Astrocyte (in vitro differentiated cells and primary cell): ENCODE results near the gene CDKAL1. TPM values are rescaled to one million over a fixed set of nuclear protein-coding genes. Genes with fewer than 3 reads are reported as not detected.
"Not testable (repeated sequence)": the region's sequence is repeated elsewhere in the genome, so short reads cannot be mapped to it uniquely, and the experiment has no call there.

Experiments used
- DNase-seq: peaks from one replicate; pipeline ENCODE4 v3.0.0-alpha.2; 2010; ENCODE audit warnings: low read depth
- FAIRE-seq: peaks from 2 replicates; lab custom pipeline; 2011; peaks lifted over from hg19 to GRCh38; lab: Jason Lieb, UNC
- H2AFZ ChIP-seq: 2 replicates; pipeline ENCODE4 v1.6.0; 2012; ENCODE audit warnings: low read depth, low read length, inconsistent platforms
- H3K27ac ChIP-seq: 2 replicates; pipeline ENCODE4 v1.5.1; 2011; ENCODE audit warnings: low read depth, low read length, inconsistent platforms
- H3K27me3 ChIP-seq: 2 replicates; pipeline ENCODE4 v1.6.0; 2011; ENCODE audit warnings: low read length, inconsistent platforms; ENCODE audit not compliant: insufficient read depth
- H3K36me3 ChIP-seq: 2 replicates; pipeline ENCODE4 v1.5.1; 2011; ENCODE audit warnings: low read length, inconsistent platforms; ENCODE audit not compliant: insufficient read depth
- H3K4me1 ChIP-seq: 2 replicates; pipeline ENCODE4 v1.5.1; 2011; ENCODE audit warnings: low read length, inconsistent platforms; ENCODE audit not compliant: insufficient read depth
- H3K4me2 ChIP-seq: 2 replicates; pipeline ENCODE4 v1.6.0; 2012; ENCODE audit warnings: low read length, inconsistent platforms
- H3K4me3 ChIP-seq: 2 replicates; pipeline ENCODE4 v1.5.1; 2011; ENCODE audit warnings: low read depth, mild to moderate bottlenecking, low read length, inconsistent platforms; ENCODE audit not compliant: insufficient read depth
- H3K79me2 ChIP-seq: 2 replicates; pipeline ENCODE4 v1.6.0; 2012; ENCODE audit warnings: mild to moderate bottlenecking, low read length, inconsistent platforms; ENCODE audit not compliant: insufficient read depth
- H3K9ac ChIP-seq: 2 replicates; pipeline ENCODE4 v1.6.0; 2012; ENCODE audit warnings: mild to moderate bottlenecking, low read length, inconsistent platforms
- H3K9me3 ChIP-seq: 2 replicates; pipeline ENCODE4 v1.5.1; 2012; ENCODE audit warnings: low read depth, mild to moderate bottlenecking, low read length, inconsistent platforms; ENCODE audit not compliant: insufficient read depth
- H4K20me1 ChIP-seq: 2 replicates; pipeline ENCODE4 v1.6.0; 2012; ENCODE audit warnings: low read length, inconsistent platforms; ENCODE audit not compliant: insufficient read depth
- H3K27ac Mint-ChIP-seq: one replicate; pipeline ENCODE4 v1.8.0; 2021; ENCODE audit warnings: mild to moderate bottlenecking, mixed read lengths; ENCODE audit not compliant: unreplicated experiment
- H3K27me3 Mint-ChIP-seq: one replicate; pipeline ENCODE4 v1.8.0; 2021; ENCODE audit warnings: low read depth, mixed read lengths; ENCODE audit not compliant: unreplicated experiment
- H3K36me3 Mint-ChIP-seq: one replicate; pipeline ENCODE4 v1.8.0; 2021; ENCODE audit warnings: low read depth, mixed read lengths; ENCODE audit not compliant: unreplicated experiment
- H3K4me1 Mint-ChIP-seq: one replicate; pipeline ENCODE4 v1.8.0; 2021; ENCODE audit warnings: low read depth, mixed read lengths; ENCODE audit not compliant: unreplicated experiment
- H3K4me3 Mint-ChIP-seq: one replicate; pipeline ENCODE4 v1.8.0; 2021; ENCODE audit warnings: mild to moderate bottlenecking, moderate library complexity, mixed read lengths; ENCODE audit not compliant: unreplicated experiment
- H3K9me3 Mint-ChIP-seq: one replicate; pipeline ENCODE4 v1.8.0; 2021; ENCODE audit warnings: mild to moderate bottlenecking, mixed read lengths; ENCODE audit not compliant: unreplicated experiment
- CTCF ChIP-seq: IDR thresholded peaks from 2 replicates; pipeline ENCODE4 v1.5.1; 2011; ENCODE audit warnings: low read depth, mild to moderate bottlenecking, inconsistent platforms, low read length, moderate library complexity; ENCODE audit not compliant: insufficient read depth
- EZH2 ChIP-seq: IDR thresholded peaks from 2 replicates; pipeline ENCODE4 v1.6.1; 2012; ENCODE audit warnings: mild to moderate bottlenecking, low read length, inconsistent platforms; ENCODE audit not compliant: insufficient read depth
- total RNA-seq: library from RNA; stranded (reverse); gene quantifications from 2 replicates; pipeline ENCODE4 v1.2.1, GENCODE V29; 2021

CDKAL1 gene
- total RNA-seq, 1 donor from 2014 or later: 13.7 TPM

- no peak overlapping the region for H3K4me2 ChIP-seq
- TF ChIP-seq CTCF (no peak), EZH2 (no peak)
- H3K9ac ChIP-seq: no peak overlapping the region
- no peak overlapping the region for H3K4me3 Mint-ChIP-seq
- no peaks in the 10 kb centered on the region for H3K27me3 Mint-ChIP-seq
- peaks cover 2% of the 10 kb centered on the region for H3K9me3 Mint-ChIP-seq
- H3K27ac Mint-ChIP-seq: peak overlapping the region; percentile 63
- H3K4me3 ChIP-seq: no peak overlapping the region
- no peaks in the 10 kb centered on the region for H3K9me3 ChIP-seq
- H3K27me3 ChIP-seq: no peaks in the 10 kb centered on the region
- no peak for FAIRE-seq
- peaks cover 12% of the 10 kb centered on the region for H3K4me1 Mint-ChIP-seq
- H3K79me2 ChIP-seq: no peaks in the 10 kb centered on the region
- H4K20me1 ChIP-seq: no peaks in the 10 kb centered on the region
- no peaks in the 10 kb centered on the region for H3K36me3 Mint-ChIP-seq
- H3K4me1 ChIP-seq: no peaks in the 10 kb centered on the region
- H3K36me3 ChIP-seq: no peaks in the 10 kb centered on the region
- DNase-seq: no peak
- no peak overlapping the region for H2AFZ ChIP-seq
- no peak overlapping the region for H3K27ac ChIP-seq
Measured at GRCh38 chr6:20509212-20509611, 25.0 kb upstream of the CDKAL1 start.

GRCh38 chr6:20511852-20512251, 22.4 kb upstream of the CDKAL1 start:
- H3K36me3 Mint-ChIP-seq: no peaks in the 10 kb centered on the region
- no peaks in the 10 kb centered on the region for H3K79me2 ChIP-seq
- no peaks in the 10 kb centered on the region for H3K27me3 ChIP-seq
- H3K27me3 Mint-ChIP-seq: no peaks in the 10 kb centered on the region
- no peaks in the 10 kb centered on the region for H3K9me3 ChIP-seq
- H3K4me3 Mint-ChIP-seq: no peak overlapping the region
- peaks cover 2% of the 10 kb centered on the region for H3K9me3 Mint-ChIP-seq
- no peak overlapping the region for H3K9ac ChIP-seq
- H3K4me3 ChIP-seq: no peak overlapping the region
- FAIRE-seq (no peak), DNase-seq (no peak)
- no peak overlapping the region for H3K27ac Mint-ChIP-seq
- no peak overlapping the region for H2AFZ ChIP-seq
- no peak overlapping the region for H3K4me2 ChIP-seq
- H3K4me1 ChIP-seq: peaks cover 2% of the 10 kb centered on the region
- no peak overlapping the region for H3K27ac ChIP-seq
- H4K20me1 ChIP-seq: no peaks in the 10 kb centered on the region
- no peak for TF ChIP-seq CTCF
- TF ChIP-seq EZH2: no peak
- H3K36me3 ChIP-seq: no peaks in the 10 kb centered on the region
- H3K4me1 Mint-ChIP-seq: peaks cover 12% of the 10 kb centered on the region

GRCh38 chr6:20525208-20525607, 9.0 kb upstream of the CDKAL1 start:
- not testable (repeated sequence) for H4K20me1 ChIP-seq, H3K27me3 ChIP-seq, H3K4me3 ChIP-seq, DNase-seq, H3K36me3 Mint-ChIP-seq, H3K4me3 Mint-ChIP-seq, H3K4me1 ChIP-seq, H3K4me2 ChIP-seq, H3K4me1 Mint-ChIP-seq, H3K27ac ChIP-seq, H3K36me3 ChIP-seq, H3K9me3 ChIP-seq, H3K27me3 Mint-ChIP-seq, H3K9ac ChIP-seq, FAIRE-seq, H3K9me3 Mint-ChIP-seq, H2AFZ ChIP-seq, H3K79me2 ChIP-seq, H3K27ac Mint-ChIP-seq
